Panc1 (cell line): Measurements from ENCODE around the gene PREP. TPM values are rescaled to one million over a fixed set of nuclear protein-coding genes. Genes with fewer than 3 reads are reported as not detected.

ENCODE experiments used
- ATAC-seq: fragments of 200-7000 bp; cut with Tn5 transposase; 2 replicates; pipeline ENCODE4 v1.9.1; 2020; ENCODE audit warnings: mild to moderate bottlenecking, moderate library complexity
- BruUV-seq: library from RNA; stranded (reverse); fragments of 400-500 nt; replicated peaks from 2 replicates; lab custom pipeline; 2021; lab: Mats Ljungman, UMichigan
- CTCF ChIA-PET: fragments of 300-600 bp; sonication (Branson Sonifier 250); formaldehyde crosslinking; loops from one replicate; lab custom pipeline; 2022; ENCODE audit warnings: antibody characterized with exemption; lab: Charles Lee
- POLR2A ChIA-PET: fragments of 300-600 bp; sonication (Branson Sonifier 250); formaldehyde crosslinking; loops from one replicate; lab custom pipeline; 2022; ENCODE audit warnings: antibody characterized with exemption; lab: Charles Lee
- DNase-seq: peaks from one replicate; pipeline ENCODE4 v3.0.0-alpha.2; 2010; ENCODE audit warnings: low read depth, low spot score
- H3K27ac ChIP-seq: 2 replicates; pipeline ENCODE4 v1.5.1; 2011; ENCODE audit warnings: mild to moderate bottlenecking, low read length, inconsistent platforms
- H3K27me3 ChIP-seq: fragments of 200-500 bp; sonication (Bioruptor generic); 2 replicates; pipeline ENCODE4 v1.6.0; 2014; ENCODE audit warnings: low read length, inconsistent platforms; ENCODE audit not compliant: control insufficient read depth, insufficient read depth
- H3K36me3 ChIP-seq: fragments of 200-500 bp; sonication (Bioruptor generic); 2 replicates; pipeline ENCODE4 v1.5.1; 2014; ENCODE audit warnings: inconsistent platforms, mild to moderate bottlenecking, low read length, moderate library complexity; ENCODE audit not compliant: control insufficient read depth, insufficient read depth
- H3K4me1 ChIP-seq: 2 replicates; pipeline ENCODE4 v1.5.1; 2011; ENCODE audit warnings: inconsistent platforms, mild to moderate bottlenecking, low read length, moderate library complexity; ENCODE audit not compliant: control insufficient read depth, insufficient read depth
- H3K4me3 ChIP-seq, 2 experiments: 2 replicates each; pipeline ENCODE4 v1.5.1; 2011 to 2012; ENCODE audit warnings: low read depth in 2 of 2, low read length in 2 of 2, mild to moderate bottlenecking in 2 of 2, inconsistent platforms in 1 of 2, moderate library complexity in 1 of 2
- H3K9me3 ChIP-seq: fragments of 200-500 bp; sonication (Bioruptor generic); 2 replicates; pipeline ENCODE4 v1.5.1; 2014; ENCODE audit warnings: low read depth, mild to moderate bottlenecking, inconsistent platforms, low read length, moderate library complexity; ENCODE audit not compliant: control insufficient read depth, insufficient read depth
- POLR2AphosphoS5 ChIP-seq: IDR thresholded peaks from 2 replicates; pipeline ENCODE4 v1.6.1; 2012; ENCODE audit warnings: mild to moderate bottlenecking, low read depth, low read length, moderate library complexity
- SIN3A ChIP-seq: IDR thresholded peaks from 2 replicates; pipeline ENCODE4 v1.6.1; 2012; ENCODE audit warnings: low read depth, mild to moderate bottlenecking, low read length, moderate library complexity, borderline replicate concordance; ENCODE audit not compliant: insufficient read depth
- TCF7L2 ChIP-seq: IDR thresholded peaks from 2 replicates; pipeline ENCODE4 v1.6.1; 2011; ENCODE audit warnings: mild to moderate bottlenecking, low read depth, low read length, inconsistent platforms
- in situ Hi-C: cut with HindIII; loops from 2 replicates; pipeline ENCODE4 v1.10.0; 2016; ENCODE audit warnings: low sequenced_read_pairs, low pct_unique_long_range_greater_than_20kb
- intact Hi-C: fragments of 100-400 bp; cut with micrococcal nuclease; formaldehyde crosslinking; loops from one replicate; pipeline ENCODE4 v1.10.0; 2022; ENCODE audit not compliant: unreplicated experiment
- total RNA-seq: library from RNA; stranded (reverse); gene quantifications from one replicate; pipeline ENCODE4 v1.2.1, GENCODE V29; 2021; ENCODE audit not compliant: unreplicated experiment
- TF ChIP-seq, protein P1 (sequence below): fragments of 450-650 bp; IDR thresholded peaks from 2 replicates; pipeline ENCODE4 v1.5.1; 2017; ENCODE audit warnings: mild to moderate bottlenecking
- TF ChIP-seq, protein P2 (sequence below), 2 experiments: IDR thresholded peaks; 2 replicates each; pipeline ENCODE4 v1.6.1; 2011 to 2012; ENCODE audit warnings: low read depth in 2 of 2, control low read depth in 1 of 2, low read length in 1 of 2, mild to moderate bottlenecking in 1 of 2, moderate library complexity in 1 of 2; ENCODE audit not compliant: insufficient read depth in 1 of 2

Gene PREP
- total RNA-seq, 1 experiment from 2014 or later, result 50.4 TPM

DNA sequence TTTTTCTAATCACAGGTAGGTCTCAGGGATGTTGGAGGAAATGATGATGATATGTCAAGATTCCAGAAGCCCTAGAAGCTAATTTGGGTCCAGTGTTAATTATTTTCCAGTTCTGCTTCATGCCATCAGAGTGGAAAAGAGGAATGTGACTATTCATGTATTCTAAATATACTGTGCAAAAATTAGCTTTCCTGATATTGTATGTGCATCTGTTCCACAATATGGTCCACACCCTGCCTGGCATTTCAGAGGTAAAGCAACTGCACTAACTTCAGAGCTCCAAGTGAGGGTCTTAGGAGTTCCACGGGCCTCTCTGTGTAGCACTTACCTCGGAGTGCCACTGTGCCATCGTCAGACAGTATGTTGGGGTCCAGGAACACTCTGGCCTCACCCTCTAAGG is 27.1 kb downstream of the PREP start:
- peaks cover 16% of the 10 kb centered on the region; the same call in 1 of the 2 replicates for H3K36me3 ChIP-seq
- no peak for ATAC-seq
- intact Hi-C loops (no loop called here), in situ Hi-C loops (no loop called here)
- POLR2A ChIA-PET, result no interaction called here
- no peak for TF ChIP-seq SIN3A
- no peak for TF ChIP-seq POLR2AphosphoS5
- TF ChIP-seq, protein P1, sequence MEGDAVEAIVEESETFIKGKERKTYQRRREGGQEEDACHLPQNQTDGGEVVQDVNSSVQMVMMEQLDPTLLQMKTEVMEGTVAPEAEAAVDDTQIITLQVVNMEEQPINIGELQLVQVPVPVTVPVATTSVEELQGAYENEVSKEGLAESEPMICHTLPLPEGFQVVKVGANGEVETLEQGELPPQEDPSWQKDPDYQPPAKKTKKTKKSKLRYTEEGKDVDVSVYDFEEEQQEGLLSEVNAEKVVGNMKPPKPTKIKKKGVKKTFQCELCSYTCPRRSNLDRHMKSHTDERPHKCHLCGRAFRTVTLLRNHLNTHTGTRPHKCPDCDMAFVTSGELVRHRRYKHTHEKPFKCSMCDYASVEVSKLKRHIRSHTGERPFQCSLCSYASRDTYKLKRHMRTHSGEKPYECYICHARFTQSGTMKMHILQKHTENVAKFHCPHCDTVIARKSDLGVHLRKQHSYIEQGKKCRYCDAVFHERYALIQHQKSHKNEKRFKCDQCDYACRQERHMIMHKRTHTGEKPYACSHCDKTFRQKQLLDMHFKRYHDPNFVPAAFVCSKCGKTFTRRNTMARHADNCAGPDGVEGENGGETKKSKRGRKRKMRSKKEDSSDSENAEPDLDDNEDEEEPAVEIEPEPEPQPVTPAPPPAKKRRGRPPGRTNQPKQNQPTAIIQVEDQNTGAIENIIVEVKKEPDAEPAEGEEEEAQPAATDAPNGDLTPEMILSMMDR, result no peak
- TF ChIP-seq, protein P2, sequence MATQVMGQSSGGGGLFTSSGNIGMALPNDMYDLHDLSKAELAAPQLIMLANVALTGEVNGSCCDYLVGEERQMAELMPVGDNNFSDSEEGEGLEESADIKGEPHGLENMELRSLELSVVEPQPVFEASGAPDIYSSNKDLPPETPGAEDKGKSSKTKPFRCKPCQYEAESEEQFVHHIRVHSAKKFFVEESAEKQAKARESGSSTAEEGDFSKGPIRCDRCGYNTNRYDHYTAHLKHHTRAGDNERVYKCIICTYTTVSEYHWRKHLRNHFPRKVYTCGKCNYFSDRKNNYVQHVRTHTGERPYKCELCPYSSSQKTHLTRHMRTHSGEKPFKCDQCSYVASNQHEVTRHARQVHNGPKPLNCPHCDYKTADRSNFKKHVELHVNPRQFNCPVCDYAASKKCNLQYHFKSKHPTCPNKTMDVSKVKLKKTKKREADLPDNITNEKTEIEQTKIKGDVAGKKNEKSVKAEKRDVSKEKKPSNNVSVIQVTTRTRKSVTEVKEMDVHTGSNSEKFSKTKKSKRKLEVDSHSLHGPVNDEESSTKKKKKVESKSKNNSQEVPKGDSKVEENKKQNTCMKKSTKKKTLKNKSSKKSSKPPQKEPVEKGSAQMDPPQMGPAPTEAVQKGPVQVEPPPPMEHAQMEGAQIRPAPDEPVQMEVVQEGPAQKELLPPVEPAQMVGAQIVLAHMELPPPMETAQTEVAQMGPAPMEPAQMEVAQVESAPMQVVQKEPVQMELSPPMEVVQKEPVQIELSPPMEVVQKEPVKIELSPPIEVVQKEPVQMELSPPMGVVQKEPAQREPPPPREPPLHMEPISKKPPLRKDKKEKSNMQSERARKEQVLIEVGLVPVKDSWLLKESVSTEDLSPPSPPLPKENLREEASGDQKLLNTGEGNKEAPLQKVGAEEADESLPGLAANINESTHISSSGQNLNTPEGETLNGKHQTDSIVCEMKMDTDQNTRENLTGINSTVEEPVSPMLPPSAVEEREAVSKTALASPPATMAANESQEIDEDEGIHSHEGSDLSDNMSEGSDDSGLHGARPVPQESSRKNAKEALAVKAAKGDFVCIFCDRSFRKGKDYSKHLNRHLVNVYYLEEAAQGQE (IDR thresholded peaks at IDR 0.05; ENCODE audit: insufficient read depth in 1 of 2, low read depth in 2 of 2, low read length in 1 of 2), result no peak
- no peak for TF ChIP-seq TCF7L2
- no peaks in the 10 kb centered on the region for H3K9me3 ChIP-seq
- BruUV-seq, result no TSS peak
- H3K27me3 ChIP-seq, result no peaks in the 10 kb centered on the region
- CTCF ChIA-PET, result no interaction called here
- no peak overlapping the region for H3K4me3 ChIP-seq
- H3K27ac ChIP-seq, result no peak overlapping the region
- H3K4me1 ChIP-seq, result no peaks in the 10 kb centered on the region; the same call in 1 of the 2 replicates
- no peak for DNase-seq

GRCh38 chr6:105374010-105374420 is 28.9 kb downstream of the PREP start:
- H3K4me1 ChIP-seq, result no peaks in the 10 kb centered on the region; the same call in 1 of the 2 replicates
- no peaks in the 10 kb centered on the region for H3K27me3 ChIP-seq
- ChIA-PET POLR2A (interaction anchor here (0.6 kb wide), 1 partner anchor 188 kb away, joined by 3 read pairs; no protein-coding TSS in a partner anchor), CTCF (interaction anchor here (1.2 kb wide), 1 partner anchor 29 kb away, joined by 3 read pairs; the partner anchor contains the start of gene PREP)
- in situ Hi-C loops, result no loop called here
- no peak for DNase-seq
- H3K4me3 ChIP-seq, result no peak overlapping the region
- no peak for TF ChIP-seq POLR2AphosphoS5
- no peak for TF ChIP-seq SIN3A
- TF ChIP-seq TCF7L2, result no peak
- TF ChIP-seq, protein P2 (IDR thresholded peaks at IDR 0.05; ENCODE audit: insufficient read depth in 1 of 2, low read depth in 2 of 2, low read length in 1 of 2), result no peak
- TF ChIP-seq, protein P1, result no peak
- peaks cover 16% of the 10 kb centered on the region; the same call in 1 of the 2 replicates for H3K36me3 ChIP-seq
- BruUV-seq, result no TSS peak
- ATAC-seq, result peak; percentile 85
- no peaks in the 10 kb centered on the region for H3K9me3 ChIP-seq
- H3K27ac ChIP-seq, result no peak overlapping the region
- intact Hi-C loops, result no loop called here
